ENCODE measurements around the gene CCL3.

CCL3 gene

GRCh38 chr17:36089888-36090836 is at the start of gene CCL3:
CCL3 (minus strand) TSS chr17:36090143; CDS start chr17:36090058, 85 bp downstream.
- TF ChIP-seq, protein P1, sequence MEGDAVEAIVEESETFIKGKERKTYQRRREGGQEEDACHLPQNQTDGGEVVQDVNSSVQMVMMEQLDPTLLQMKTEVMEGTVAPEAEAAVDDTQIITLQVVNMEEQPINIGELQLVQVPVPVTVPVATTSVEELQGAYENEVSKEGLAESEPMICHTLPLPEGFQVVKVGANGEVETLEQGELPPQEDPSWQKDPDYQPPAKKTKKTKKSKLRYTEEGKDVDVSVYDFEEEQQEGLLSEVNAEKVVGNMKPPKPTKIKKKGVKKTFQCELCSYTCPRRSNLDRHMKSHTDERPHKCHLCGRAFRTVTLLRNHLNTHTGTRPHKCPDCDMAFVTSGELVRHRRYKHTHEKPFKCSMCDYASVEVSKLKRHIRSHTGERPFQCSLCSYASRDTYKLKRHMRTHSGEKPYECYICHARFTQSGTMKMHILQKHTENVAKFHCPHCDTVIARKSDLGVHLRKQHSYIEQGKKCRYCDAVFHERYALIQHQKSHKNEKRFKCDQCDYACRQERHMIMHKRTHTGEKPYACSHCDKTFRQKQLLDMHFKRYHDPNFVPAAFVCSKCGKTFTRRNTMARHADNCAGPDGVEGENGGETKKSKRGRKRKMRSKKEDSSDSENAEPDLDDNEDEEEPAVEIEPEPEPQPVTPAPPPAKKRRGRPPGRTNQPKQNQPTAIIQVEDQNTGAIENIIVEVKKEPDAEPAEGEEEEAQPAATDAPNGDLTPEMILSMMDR (conservative IDR thresholded peaks at IDR 0.05) = no peak
- H3K27ac ChIP-seq = no peak within 1 kb of the TSS

- no peak overlapping the region for H3K27ac ChIP-seq
- TF ChIP-seq, protein P1 (conservative IDR thresholded peaks at IDR 0.05) = no peak
These were observed 46.5 kb upstream of the CCL3 start for GRCh38 chr17:36136439-36136838.

- no peak overlapping the region for H3K27ac ChIP-seq
- TF ChIP-seq, protein P1 (conservative IDR thresholded peaks at IDR 0.05) = no peak
These were observed 46.1 kb upstream of the CCL3 start for GRCh38 chr17:36136036-36136435.

GRCh38 chr17:36135465-36135864 is 45.5 kb upstream of the CCL3 start:
- TF ChIP-seq, protein P1 (conservative IDR thresholded peaks at IDR 0.05) = no peak
- H3K27ac ChIP-seq = no peak overlapping the region

DNA sequence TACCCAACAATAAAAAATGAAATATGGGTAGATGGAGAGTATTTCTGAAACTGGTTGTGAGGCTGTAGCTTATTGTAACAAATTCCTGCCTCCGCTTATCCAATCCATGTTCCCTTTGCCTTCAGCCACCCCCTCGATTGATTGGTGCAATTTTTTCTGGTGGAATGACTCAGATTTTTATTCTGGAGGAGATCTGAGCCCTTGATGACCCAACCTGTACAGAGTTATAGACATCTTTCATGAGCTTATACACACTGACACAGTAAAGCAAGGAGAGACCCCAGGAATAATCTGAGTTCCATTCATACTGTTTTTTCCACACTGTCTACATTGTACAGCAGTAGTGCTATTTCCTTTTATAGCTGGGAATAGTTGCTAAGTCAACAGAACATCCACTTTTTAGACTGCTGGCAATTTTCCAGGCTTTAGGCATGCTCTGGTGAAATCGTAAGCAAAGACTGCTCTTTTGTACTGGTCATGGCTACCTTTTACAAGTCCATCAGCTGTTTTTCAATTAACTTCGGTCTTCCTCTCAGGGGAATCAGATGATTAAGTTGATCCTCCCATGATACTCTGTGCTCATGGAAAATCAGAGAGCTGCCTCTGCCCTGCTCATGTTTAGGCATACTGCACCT is 43.8 kb upstream of the CCL3 start:
- no peak overlapping the region for H3K27ac ChIP-seq
- TF ChIP-seq, protein P1 (conservative IDR thresholded peaks at IDR 0.05) = no peak

- H3K27ac ChIP-seq = no peak overlapping the region
- TF ChIP-seq, protein P1 (conservative IDR thresholded peaks at IDR 0.05) = no peak
These were observed 42.5 kb upstream of the CCL3 start for GRCh38 chr17:36132421-36132831.

DNA sequence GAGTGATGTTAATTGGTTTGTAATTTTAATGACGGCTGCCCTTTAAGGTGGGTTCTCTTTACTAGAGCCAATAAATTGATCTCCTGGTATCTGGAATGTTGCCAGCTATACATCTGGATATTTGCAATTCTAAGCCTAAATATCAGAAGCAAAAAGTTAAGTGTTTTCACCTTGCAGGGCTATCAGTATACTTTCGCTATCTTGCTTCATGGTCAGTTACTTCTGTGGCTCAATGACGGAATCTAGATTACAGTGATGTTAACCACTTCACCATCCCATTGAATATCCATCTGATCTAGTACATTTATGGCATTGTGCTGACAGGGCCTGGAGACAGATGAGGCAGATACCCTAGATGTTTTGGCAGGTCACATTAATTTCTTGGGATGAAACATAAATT is 42.0 kb upstream of the CCL3 start:
- TF ChIP-seq, protein P1 (conservative IDR thresholded peaks at IDR 0.05) = no peak
- H3K27ac ChIP-seq = no peak overlapping the region
